Globus pallidus (tissue), 1 donor: Measurements from ENCODE around the gene RASAL1.
A peak's percentile ranks its signal among the peaks of the same experiment; 100 is the strongest.

Experiments used
- DNase-seq: peaks from one replicate; pipeline ENCODE4 v3.0.0-alpha.2; 2015; ENCODE audit warnings: low spot score

The RASAL1 gene

GRCh38 chr12:113075137-113075683 is 60.4 kb downstream of the RASAL1 start:
- DNase-seq, result no peak

GRCh38 chr12:113073586-113073985 is 62.0 kb downstream of the RASAL1 start:
- no peak for DNase-seq

DNA sequence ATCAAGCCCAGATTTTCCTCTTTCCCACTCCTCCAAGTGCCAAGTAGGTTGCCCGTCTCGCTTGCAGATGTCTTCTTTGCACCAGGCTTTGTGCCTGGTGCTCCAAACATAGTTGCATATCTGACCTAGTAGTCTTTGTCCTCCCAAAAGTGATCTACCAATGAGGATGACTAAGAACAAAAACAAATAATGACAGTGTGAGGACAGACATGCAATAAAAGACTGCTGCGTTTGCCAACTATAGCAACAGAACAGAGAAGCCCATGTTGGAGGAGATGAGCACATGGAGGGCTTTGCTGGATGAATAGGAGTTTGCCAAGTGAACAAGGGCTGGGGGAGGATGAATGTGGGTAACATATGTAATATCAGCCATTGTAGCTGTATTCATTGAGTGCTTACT is 63.4 kb downstream of the RASAL1 start:
- no peak for DNase-seq

GRCh38 chr12:113071135-113072112 is 64.1 kb downstream of the RASAL1 start:
- peak; percentile 77 for DNase-seq

DNA sequence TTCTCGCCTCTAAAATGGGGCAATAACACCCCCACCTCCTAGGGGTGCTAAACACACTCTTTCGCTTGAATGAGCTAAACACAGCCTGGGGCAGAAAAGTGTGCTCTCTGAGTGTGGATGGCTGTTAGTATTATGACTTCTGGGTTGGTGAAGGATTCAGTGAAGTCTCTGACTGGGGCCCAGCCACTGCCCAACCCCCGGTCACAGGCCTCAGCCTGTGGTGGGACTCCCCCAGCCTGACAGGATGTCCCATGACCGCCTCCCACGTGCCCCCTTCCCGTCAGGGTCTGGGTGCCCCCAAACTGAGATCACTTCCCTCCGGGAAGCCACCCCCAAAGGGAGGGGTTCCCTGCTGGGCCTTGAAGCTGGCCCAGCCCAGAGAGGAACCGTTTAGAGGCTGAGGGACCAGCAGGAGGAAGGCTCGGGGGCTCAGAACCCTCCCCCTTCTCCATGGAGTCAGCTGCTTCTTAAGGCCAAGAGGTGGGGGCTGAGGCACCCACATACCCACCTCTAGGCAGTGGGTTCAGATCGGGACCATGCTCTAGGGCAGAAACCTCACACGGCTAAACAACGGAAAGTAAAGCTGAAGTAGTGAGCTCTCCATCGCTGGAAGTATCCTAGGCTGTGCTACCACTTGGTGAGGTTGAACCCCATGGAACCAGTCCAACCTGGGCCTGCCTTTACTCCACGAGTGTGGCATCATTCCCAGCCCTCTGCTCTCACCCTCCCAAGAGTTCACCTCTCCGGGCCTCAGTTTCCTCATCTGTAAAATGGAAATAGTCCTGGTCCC is 65.2 kb downstream of the RASAL1 start:
- DNase-seq, result no peak

DNA sequence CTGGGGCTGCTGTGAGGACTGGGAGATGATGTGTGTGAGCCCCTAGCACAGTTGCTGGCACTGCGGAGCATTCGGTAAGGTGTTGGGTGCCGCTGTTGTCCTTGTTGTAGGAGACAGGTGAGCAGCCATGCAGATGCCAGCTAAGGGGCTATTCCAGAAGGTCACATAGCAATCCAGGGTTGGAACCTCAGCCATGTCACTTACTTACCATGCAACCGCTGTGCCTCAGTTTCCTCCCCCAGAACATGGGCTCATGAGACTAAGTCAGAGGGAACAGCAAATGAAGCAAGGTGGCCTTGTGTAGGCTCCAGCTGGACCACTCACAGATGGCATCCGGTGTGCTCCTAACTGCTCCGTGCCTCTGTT is 65.8 kb downstream of the RASAL1 start:
- DNase-seq, result no peak

- DNase-seq, result no peak
Measured at GRCh38 chr12:113069149-113069548, 66.4 kb downstream of the RASAL1 start.

DNA sequence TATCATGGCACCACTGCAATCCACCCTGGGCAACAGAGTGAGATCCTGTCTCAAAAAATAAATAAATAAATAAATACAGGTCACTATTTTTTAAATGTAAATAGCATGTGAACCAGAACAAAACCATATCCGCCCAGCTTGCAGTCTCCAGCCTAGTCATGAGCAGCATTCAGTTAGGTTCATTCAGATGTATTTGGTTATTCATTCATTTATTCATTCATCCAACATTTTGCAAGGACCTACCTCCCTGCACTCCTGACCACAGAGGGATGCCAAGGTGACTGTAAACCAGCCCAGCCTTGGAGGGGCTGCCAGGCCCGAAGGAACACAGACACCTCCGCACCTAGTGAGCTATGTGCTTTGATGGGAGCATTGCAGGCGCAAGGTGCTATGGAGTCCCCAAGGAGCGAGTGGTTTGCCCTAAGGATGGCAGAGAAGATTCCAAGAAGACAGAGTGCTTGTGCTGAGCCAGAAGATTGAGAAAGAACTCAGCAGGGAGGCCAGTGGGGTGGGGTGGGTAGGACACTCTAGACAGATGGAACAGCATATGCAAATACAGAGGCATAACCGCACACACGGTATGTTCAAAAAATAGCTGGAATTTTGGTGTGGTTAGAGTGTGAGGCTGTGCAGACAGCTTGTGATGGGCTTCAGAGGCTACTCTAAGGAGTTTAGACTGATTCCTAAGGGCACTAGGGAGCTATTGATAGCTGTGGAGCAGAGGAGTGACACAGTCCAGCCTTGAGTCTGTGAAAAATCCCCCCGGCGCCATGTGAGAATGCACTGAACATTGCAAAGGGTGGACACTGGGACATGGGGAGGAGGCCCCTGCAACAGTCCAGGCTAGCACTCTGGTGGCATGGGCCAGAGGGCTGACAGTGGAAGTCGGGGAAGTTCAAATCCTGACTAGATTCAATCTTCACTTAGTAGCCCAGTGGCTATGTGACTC is 67.3 kb downstream of the RASAL1 start:
- no peak for DNase-seq

DNA sequence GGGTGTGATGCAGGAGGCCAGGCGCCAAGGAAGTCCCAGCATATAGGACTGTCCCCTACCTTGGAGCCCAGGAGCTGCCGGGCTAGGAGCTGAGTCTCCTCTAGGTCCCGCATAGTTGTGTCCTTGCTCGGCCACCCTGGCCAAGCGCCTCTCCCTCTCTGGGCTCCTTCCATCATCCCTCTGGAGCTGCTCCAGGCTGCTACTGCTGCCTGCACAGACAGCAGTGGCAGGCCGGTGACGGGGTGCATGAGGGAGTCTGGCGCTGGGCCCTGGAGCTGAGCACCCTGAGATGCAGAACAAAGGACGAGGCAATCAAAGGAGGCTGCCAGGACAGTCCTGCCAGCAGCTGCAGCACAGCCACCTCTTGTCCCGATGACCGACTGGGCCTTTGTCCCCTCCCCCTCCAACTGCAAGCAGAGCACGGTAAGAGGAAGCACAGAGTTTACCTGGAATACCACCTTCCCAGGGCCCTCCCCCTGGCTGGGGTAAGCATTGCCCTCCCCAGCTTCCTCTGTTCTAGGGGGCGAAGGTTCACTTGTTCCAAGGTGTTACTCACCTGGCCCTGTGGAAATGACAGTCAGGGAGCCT is 68.7 kb downstream of the RASAL1 start:
- peak; percentile 26 for DNase-seq

GRCh38 chr12:113065126-113066007 is 70.2 kb downstream of the RASAL1 start:
- no peak for DNase-seq

DNA sequence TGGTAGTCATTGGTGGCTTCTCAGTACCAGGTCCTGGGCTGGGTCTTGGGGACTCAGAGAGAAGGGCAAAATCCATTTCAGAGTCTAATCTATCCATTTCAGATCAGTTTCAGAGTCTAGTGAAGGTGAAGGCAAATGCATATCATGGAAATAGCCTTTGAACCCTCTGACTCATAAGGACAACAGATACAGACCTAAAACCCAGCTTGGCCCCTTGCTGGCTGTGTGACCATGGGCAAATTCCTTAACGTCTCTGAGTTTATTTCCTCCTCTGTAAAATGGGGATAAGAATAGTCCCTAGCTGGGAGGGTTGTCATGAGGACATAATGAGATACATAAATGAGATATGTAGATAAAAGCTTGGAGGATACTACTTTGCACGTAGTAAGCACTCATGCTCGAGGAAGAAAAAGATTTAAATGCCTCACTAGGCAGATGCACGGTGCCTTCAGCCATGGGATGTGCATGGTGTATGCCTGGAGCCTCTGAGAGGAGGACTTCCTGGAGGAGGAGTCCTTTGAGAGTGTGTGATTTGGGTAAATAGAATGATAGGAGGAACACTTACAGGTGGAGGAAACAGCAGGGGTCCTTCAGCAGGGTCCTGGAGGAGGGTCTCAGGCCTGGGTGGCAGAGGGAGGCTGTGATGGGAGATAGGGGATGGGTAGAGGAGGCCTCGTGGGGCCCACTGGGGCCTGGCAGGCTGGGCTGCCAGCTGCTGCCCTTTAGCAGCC is 71.0 kb downstream of the RASAL1 start:
- DNase-seq, result no peak

GRCh38 chr12:113063396-113064350 is 71.9 kb downstream of the RASAL1 start:
- no peak for DNase-seq

DNA sequence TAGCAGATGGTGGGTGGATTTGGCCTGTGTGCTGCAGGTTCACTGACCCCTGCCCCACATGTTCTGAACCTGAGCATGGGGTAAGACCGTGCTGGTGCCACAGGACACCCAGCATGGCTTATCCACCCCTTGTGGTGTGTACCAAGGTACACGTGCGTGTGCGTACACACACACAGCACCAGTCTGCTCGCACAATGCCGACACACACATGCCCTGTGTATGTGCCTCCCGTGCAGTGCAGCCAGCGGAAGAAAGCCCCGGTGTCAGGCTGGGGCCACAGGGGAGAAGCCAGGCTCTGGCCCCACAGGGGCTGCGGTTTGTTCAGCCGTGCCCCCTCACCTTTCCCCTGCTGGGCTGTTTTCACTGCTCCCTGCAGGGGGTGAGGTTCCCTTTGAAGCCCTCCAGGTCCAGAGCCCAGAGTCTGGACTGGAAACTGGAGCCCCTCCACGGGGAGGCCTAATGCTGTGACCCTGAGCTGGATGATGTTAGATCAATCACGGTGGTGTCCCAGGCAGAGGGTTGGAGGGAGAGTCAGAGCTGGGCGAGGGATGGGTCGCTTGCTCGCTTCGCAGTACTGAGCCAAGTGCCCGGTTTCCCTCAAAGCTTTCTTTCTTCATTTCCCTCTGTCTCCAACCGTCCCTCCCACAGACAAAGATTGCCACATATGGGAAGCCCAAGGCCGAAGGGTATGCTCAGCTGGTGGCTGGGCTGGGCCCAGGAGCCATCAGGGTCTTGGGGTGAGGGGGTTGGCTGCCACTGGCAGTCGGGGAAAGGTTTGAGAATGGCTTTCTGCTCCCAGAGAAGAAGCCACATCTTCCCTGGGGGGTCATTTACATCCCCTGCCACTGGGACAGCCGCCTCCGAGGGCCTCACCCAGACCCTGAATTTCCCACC is 72.8 kb downstream of the RASAL1 start:
- no peak for DNase-seq

DNA sequence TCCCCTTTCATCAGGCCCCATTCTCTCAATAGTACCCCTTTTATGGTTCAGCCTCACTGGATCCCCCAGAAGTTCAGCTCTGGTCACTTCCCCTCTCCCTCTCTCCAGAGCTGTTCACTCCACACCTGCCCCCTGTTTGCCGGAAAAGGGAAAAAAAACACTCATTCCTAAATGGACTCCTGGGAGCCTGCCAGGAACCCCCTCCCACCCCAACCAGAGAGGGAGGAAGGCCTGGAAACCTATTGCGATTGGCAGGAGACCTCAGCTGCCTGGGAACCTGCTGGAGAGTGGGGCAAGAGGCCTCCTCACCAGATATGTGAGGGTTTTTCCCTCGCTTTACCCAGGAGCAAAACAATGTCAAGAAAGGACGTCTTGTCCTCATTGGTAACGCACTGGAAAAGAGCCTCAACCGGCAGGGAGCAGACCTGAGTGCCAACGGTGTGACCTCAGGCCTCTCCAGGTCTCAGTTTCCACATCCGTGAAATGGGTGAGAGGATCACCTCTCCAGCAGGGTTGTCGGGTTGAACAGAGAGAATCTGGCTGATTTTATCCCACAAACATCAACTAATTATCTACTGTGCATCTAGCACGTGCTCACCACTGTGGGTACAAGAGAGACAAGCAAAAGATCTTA is 74.4 kb downstream of the RASAL1 start:
- DNase-seq, result no peak

DNA sequence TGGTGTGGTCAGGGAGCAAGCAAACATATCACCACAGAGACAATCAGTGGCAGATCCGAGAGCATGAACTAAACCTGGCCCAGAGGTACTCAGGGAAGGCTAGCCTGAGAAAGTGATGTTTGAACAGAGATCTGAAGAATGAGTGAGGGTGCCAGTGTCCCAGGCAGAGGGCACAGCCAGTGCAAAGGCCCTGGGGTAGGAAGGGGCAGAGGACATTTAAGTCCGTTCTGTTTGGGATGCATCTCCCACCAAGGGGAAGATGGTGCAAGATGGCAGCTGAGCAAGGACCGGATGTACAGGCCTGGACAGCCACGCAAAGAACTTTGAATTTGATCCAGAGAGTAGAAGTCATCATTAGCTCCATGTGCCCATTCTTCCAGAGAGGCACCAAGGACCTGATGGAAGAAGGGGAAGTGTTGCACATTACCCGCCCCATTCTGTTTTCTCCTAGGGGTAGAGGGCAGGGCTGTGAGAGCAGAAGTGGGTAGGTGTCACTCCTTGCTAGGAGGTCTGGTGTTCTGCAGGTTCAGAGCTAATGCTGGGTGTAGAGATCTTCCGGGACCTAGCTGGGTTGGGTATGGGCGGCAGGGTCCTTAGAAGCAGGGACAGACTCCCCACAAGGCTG is 75.1 kb downstream of the RASAL1 start:
- DNase-seq, result no peak

DNA sequence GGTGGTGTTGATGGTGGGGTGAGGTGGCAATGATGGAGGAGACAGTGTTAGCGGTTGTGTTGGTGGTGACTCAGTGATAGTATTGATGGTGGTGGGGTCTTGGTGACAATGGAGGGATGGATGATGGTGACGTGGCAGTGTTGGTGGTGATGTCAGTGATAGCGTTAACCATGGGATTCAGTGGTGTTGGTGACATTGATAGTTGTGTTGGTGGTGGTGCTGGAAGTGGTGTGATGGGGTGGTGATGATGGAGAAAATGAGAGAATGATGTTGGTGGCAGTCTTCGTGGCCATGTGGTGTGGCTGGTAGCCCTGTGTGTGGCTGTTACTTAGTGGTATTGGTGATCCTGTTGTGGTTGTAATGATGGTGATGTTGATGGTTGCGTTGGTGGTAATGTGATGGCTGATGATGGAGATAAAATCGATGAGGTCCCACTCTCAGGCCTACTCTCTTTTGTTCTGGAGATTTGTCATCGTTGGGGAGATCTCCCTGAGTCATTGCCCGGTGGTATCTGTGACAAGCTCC is 76.4 kb downstream of the RASAL1 start:
- no peak for DNase-seq
